Measurements from ENCODE around the gene ETNK2. TPM values are rescaled to one million over a fixed set of nuclear protein-coding genes. Genes with fewer than 3 reads are reported as not detected.

The ETNK2 gene
- total and polyA plus RNA-seq, 4 donors, result 24.5 to 119 (median 78.8) TPM

GRCh38 chr1:204108312-204109141 lies 43.3 kb downstream of the ETNK2 start:
- no peak for DNase-seq (ENCODE audit: low spot score)
- H3K4me1 ChIP-seq (ENCODE audit: control insufficient read depth in 4 of 4, insufficient read depth in 4 of 4, low read length in 3 of 4), result peaks cover 0 to 10% (median 4%) of the 10 kb centered on the region in 4 donors
- H3K9ac ChIP-seq (ENCODE audit: low read depth in 1 of 2, low read length in 2 of 2), result no peak overlapping the region
- no peak overlapping the region for H3K27ac ChIP-seq (ENCODE audit: low read depth in 1 of 2, low read length in 2 of 2)
- no peaks in the 10 kb centered on the region for H3K36me3 ChIP-seq (ENCODE audit: control insufficient read depth in 4 of 4, insufficient read depth in 3 of 4, low read depth in 1 of 4, low read length in 3 of 4)
- no peaks in the 10 kb centered on the region for H3K27me3 ChIP-seq (ENCODE audit: control insufficient read depth in 4 of 4, insufficient read depth in 4 of 4, low read length in 3 of 4)
- TF ChIP-seq JUND (IDR thresholded peaks at IDR 0.05) (no peak), HNF4G (IDR thresholded peaks at IDR 0.05) (no peak), NR2F2 (IDR thresholded peaks at IDR 0.05) (peak; percentile 11)
- TF ChIP-seq, protein P1, sequence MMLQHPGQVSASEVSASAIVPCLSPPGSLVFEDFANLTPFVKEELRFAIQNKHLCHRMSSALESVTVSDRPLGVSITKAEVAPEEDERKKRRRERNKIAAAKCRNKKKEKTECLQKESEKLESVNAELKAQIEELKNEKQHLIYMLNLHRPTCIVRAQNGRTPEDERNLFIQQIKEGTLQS (IDR thresholded peaks at IDR 0.05), result no peak
- H3K4me3 ChIP-seq (ENCODE audit: low read depth in 1 of 3, low read length in 3 of 3), result no peak overlapping the region
- 77% methylated on average over 21 of the region's 21 CpGs for WGBS
- H3K9me3 ChIP-seq (ENCODE audit: control insufficient read depth in 4 of 4, low read length in 3 of 4), result no peaks in the 10 kb centered on the region

DNA sequence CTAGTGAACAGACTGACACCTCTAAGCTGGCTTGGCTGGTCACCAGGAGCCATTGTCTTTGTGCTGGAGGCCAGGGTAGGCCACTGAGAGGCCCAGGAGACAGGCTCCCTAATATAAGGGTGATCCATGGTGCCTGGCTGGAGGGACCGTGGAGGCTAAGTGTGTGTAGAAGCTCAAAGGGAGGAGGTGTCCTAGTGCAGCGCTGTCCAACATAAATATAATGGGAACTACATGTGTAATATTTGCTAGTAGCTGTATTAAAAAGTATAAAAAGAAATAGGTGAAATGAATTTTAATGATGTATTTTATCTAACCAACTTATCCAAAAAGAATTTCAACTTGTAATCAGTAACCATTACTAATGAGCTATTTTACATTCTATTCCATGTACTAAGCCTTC lies 44.0 kb downstream of the ETNK2 start:
- Histone ChIP-seq H3K9me3 (ENCODE audit: control insufficient read depth in 4 of 4, low read length in 3 of 4) (no peaks in the 10 kb centered on the region), H3K27ac (ENCODE audit: low read depth in 1 of 2, low read length in 2 of 2) (no peak overlapping the region), H3K4me1 (ENCODE audit: control insufficient read depth in 4 of 4, insufficient read depth in 4 of 4, low read length in 3 of 4) (peaks cover 0 to 14% (median 8%) of the 10 kb centered on the region in 4 donors), H3K4me3 (ENCODE audit: low read depth in 1 of 3, low read length in 3 of 3) (no peak overlapping the region), H3K36me3 (ENCODE audit: control insufficient read depth in 4 of 4, insufficient read depth in 3 of 4, low read depth in 1 of 4, low read length in 3 of 4) (no peaks in the 10 kb centered on the region), H3K9ac (ENCODE audit: low read depth in 1 of 2, low read length in 2 of 2) (no peak overlapping the region), H3K27me3 (ENCODE audit: control insufficient read depth in 4 of 4, insufficient read depth in 4 of 4, low read length in 3 of 4) (no peaks in the 10 kb centered on the region)
- WGBS, result 96% methylated on average over 2 of the region's 2 CpGs
- TF ChIP-seq, protein P1 (IDR thresholded peaks at IDR 0.05), result no peak
- no peak for TF ChIP-seq YY1 (IDR thresholded peaks at IDR 0.05)
- TF ChIP-seq, protein P2, sequence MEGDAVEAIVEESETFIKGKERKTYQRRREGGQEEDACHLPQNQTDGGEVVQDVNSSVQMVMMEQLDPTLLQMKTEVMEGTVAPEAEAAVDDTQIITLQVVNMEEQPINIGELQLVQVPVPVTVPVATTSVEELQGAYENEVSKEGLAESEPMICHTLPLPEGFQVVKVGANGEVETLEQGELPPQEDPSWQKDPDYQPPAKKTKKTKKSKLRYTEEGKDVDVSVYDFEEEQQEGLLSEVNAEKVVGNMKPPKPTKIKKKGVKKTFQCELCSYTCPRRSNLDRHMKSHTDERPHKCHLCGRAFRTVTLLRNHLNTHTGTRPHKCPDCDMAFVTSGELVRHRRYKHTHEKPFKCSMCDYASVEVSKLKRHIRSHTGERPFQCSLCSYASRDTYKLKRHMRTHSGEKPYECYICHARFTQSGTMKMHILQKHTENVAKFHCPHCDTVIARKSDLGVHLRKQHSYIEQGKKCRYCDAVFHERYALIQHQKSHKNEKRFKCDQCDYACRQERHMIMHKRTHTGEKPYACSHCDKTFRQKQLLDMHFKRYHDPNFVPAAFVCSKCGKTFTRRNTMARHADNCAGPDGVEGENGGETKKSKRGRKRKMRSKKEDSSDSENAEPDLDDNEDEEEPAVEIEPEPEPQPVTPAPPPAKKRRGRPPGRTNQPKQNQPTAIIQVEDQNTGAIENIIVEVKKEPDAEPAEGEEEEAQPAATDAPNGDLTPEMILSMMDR (IDR thresholded peaks at IDR 0.05; ENCODE audit: low read depth, low read length, missing input control), result no peak
- TF ChIP-seq RAD21 (IDR thresholded peaks at IDR 0.05), result no peak
- no peak for TF ChIP-seq FOXA2 (IDR thresholded peaks at IDR 0.05)
- TF ChIP-seq HNF4A (conservative IDR thresholded peaks at IDR 0.05), result no peak
- no peak for TF ChIP-seq JUND (IDR thresholded peaks at IDR 0.05)
- no peak for TF ChIP-seq SP1 (IDR thresholded peaks at IDR 0.05)
- no peak for TF ChIP-seq NR2F2 (IDR thresholded peaks at IDR 0.05)
- no peak for TF ChIP-seq MAX (IDR thresholded peaks at IDR 0.05)
- no peak for DNase-seq (ENCODE audit: low spot score)

- DNase-seq (ENCODE audit: low spot score), result no peak
- no peaks in the 10 kb centered on the region for H3K36me3 ChIP-seq (ENCODE audit: control insufficient read depth in 4 of 4, insufficient read depth in 3 of 4, low read depth in 1 of 4, low read length in 3 of 4)
- peaks cover 9 to 24% (median 18%) of the 10 kb centered on the region in 4 donors for H3K4me1 ChIP-seq (ENCODE audit: control insufficient read depth in 4 of 4, insufficient read depth in 4 of 4, low read length in 3 of 4)
- no peak for TF ChIP-seq RXRA (IDR thresholded peaks at IDR 0.05)
- TF ChIP-seq JUND (IDR thresholded peaks at IDR 0.05), result no peak
- TF ChIP-seq RAD21 (IDR thresholded peaks at IDR 0.05), result no peak
- TF ChIP-seq, protein P3, sequence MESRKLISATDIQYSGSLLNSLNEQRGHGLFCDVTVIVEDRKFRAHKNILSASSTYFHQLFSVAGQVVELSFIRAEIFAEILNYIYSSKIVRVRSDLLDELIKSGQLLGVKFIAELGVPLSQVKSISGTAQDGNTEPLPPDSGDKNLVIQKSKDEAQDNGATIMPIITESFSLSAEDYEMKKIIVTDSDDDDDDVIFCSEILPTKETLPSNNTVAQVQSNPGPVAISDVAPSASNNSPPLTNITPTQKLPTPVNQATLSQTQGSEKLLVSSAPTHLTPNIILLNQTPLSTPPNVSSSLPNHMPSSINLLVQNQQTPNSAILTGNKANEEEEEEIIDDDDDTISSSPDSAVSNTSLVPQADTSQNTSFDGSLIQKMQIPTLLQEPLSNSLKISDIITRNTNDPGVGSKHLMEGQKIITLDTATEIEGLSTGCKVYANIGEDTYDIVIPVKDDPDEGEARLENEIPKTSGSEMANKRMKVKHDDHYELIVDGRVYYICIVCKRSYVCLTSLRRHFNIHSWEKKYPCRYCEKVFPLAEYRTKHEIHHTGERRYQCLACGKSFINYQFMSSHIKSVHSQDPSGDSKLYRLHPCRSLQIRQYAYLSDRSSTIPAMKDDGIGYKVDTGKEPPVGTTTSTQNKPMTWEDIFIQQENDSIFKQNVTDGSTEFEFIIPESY (IDR thresholded peaks at IDR 0.05), result no peak
- TF ChIP-seq FOXA2 (IDR thresholded peaks at IDR 0.05), result no peak
- no peak for TF ChIP-seq GABPA (IDR thresholded peaks at IDR 0.05 in 1 of 2, conservative IDR thresholded peaks at IDR 0.05 in 1 of 2)
- TF ChIP-seq EGR1 (IDR thresholded peaks at IDR 0.05; ENCODE audit: low read depth in 2 of 2), result no peak
- no peak for TF ChIP-seq TAF1 (conservative IDR thresholded peaks at IDR 0.05)
- H3K9me3 ChIP-seq (ENCODE audit: control insufficient read depth in 4 of 4, low read length in 3 of 4), result no peaks in the 10 kb centered on the region
- H3K27ac ChIP-seq (ENCODE audit: low read depth in 1 of 2, low read length in 2 of 2), result no peak overlapping the region
- WGBS, result 92% methylated on average over 1 of the region's 1 CpG
- H3K9ac ChIP-seq (ENCODE audit: low read depth in 1 of 2, low read length in 2 of 2), result no peak overlapping the region
- H3K4me3 ChIP-seq (ENCODE audit: low read depth in 1 of 3, low read length in 3 of 3), result no peak overlapping the region
- no peaks in the 10 kb centered on the region for H3K27me3 ChIP-seq (ENCODE audit: control insufficient read depth in 4 of 4, insufficient read depth in 4 of 4, low read length in 3 of 4)
Observed at GRCh38 chr1:204106825-204107224, 45.0 kb downstream of the ETNK2 start.
